ENCODE measurements around the gene CHRDL2.
"Not testable (repeated sequence)": the region's sequence is repeated elsewhere in the genome, so short reads cannot be mapped to it uniquely, and the experiment has no call there.

The CHRDL2 gene

GRCh38 chr11:74662487-74663103 is 68.6 kb downstream of the CHRDL2 start:
- no peak for DNase-seq

DNA sequence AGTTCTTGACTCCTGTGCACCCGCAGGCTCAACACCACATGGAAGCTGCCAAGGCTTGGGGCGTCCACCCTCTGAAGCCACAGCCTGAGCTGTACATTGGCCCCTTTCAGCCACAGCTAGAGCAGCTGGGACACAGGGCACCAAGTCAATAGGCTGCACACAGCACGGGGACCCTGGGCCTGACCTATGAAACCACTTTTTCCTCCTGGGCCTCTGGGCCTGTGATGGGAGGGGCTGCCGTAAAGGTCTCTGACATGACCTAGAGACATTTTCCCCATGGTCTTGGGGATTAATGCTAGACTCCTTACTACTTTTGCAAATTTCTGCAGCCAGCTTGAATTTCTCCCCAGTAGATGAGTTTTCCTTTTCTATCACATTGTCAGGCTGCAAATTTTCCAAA is 72.1 kb downstream of the CHRDL2 start:
- not testable (repeated sequence) for DNase-seq

DNA sequence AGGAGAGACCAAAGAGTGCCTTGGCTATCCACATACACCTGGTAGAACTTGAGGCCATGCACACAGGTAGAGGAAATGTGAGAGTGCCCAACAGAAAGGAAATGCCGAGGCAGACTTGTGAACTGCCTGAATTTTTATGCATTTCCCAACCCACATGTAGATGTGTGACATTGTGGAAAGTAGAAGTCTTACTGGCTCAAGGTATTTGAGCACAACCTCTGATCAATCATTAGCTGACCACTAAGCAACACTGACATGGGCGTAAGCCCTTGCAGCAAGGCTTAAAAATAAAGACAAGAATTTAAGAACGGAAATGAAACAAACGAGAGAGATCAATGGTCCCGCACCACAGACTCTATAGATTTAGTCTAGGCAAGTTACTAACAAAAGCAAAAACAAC is 76.2 kb downstream of the CHRDL2 start:
- no peak for DNase-seq

- no peak for DNase-seq
These were observed 80.7 kb downstream of the CHRDL2 start for GRCh38 chr11:74650498-74650897.

GRCh38 chr11:74648894-74649293 is 82.3 kb downstream of the CHRDL2 start:
- DNase-seq = no peak

DNA sequence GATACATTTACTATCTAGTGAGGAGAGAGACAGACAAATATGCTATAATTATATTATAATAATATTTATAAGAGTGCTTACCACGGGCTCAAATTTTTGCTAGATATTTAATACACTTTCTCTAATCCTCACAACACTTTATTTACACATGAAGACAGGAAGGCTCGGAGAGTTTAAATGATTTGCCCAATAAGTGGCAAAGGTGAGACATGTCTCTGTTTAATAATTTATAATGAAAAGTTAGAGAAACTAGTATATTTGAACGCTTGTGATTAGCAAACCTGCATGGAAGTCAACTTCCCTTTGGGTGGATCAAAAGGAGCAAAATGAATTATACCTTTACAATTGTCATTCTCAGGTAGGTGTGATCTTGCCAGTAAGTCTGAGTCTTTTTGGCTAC is 83.4 kb downstream of the CHRDL2 start:
- DNase-seq = no peak

DNA sequence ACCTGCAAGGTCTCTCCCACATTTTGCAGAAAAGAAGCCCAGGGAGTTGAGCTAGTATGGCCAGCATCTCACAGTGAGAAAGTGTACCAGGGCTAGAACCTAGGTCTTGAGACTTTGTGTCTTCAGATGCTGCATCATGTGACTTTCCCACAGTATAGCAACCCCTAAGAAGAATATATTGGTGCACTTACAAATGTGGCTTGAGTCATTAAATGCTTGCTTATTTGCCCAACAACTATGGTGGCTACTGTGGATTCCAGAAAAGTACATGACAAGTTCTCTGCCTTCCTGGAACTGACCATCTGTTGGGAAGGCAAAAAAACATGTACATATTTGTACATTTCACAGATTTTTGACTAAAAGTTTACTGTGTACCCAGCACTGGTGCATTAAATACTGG is 83.8 kb downstream of the CHRDL2 start:
- DNase-seq = no peak

DNA sequence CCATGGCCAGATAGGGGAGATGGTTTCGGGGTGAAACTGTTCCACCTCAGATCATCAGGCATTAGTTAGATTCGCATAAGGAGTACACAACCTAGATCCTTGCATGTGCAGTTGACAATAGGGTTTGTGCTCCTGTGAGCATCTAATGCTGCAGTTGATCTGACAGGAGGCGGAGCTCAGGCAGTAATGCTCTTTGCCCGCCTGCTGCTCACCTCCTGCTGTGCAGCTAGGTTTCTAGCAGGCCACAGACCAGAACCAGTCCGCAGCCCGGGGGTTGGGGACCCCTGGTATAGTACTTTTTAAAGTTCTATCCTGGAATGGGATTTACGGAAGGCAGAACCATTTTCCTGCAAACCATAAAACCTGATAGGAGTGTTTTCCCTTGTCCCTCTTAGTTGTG is 84.3 kb downstream of the CHRDL2 start:
- no peak for DNase-seq

Measured in NCI-H226 (cell line).